Measurements from ENCODE around the gene TSC2. TPM values are rescaled to one million over a fixed set of nuclear protein-coding genes. Genes with fewer than 3 reads are reported as not detected.

TSC2 gene
- total RNA-seq, 3 donors from 2014 or later (not counting 1 experiment from before 2014, with no cell fraction given): 135 to 197 (median 161) TPM

DNA sequence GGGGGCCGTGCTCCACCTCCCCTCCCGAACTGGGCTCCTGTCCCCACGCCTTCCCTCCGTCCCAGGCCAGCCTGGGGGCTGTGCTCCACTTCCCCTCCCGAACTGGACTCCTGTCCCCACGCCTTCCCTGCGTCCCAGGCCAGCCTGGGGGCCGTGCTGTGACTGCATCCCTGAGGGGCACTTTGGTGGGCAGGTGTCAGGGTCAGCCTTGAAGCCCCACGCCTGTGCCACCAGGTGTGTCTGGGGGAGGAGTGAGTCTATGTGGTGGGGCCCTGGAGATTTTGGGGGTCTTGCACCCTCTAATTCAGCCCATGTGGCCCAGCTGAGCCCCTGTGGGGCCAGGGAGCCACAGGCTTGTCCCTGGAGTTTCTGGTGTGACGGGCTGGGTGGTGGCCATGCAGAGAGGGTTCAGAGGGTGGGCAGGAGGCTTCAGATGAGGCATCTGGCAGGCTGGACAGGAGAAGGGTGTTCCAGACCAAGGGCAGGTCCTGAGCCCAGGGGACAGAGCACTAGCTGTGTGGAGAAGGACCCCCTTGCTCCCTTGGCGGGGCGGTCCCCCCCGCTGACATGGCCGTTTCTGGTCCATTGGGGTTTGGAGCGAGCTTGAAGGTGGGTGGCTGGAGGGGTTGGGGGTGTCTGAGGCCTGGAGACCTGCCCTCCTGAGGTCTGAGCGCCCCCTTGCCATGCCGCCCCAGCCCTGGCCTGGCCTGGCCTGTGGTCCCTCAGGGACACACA is 12.9 kb upstream of the TSC2 start:
- DNase-seq (no peak), ATAC-seq (no peak)
- H3K9me3 Mint-ChIP-seq: no peaks in the 10 kb centered on the region
- no peaks in the 10 kb centered on the region for H3K36me3 Mint-ChIP-seq
- no peaks in the 10 kb centered on the region for H3K36me3 ChIP-seq (ENCODE audit: control insufficient read depth, insufficient read depth, low read length)
- H3K27ac Mint-ChIP-seq: no peak overlapping the region
- no peak overlapping the region for H3K27ac ChIP-seq (ENCODE audit: low read length)
- 93% methylated on average over 17 of the region's 17 CpGs for WGBS (ENCODE audit: insufficient coverage)
- peaks cover 6% of the 10 kb centered on the region for H3K4me1 ChIP-seq (ENCODE audit: control insufficient read depth, insufficient read depth, low read length)
- no peaks in the 10 kb centered on the region for H3K27me3 ChIP-seq (ENCODE audit: control insufficient read depth, insufficient read depth, low read length)
- H3K27me3 Mint-ChIP-seq (ENCODE audit: low read depth in 2 of 2): no peaks in the 10 kb centered on the region
- TF ChIP-seq CTCF (IDR thresholded peaks at IDR 0.05): no peak
- intact Hi-C loops (cut with micrococcal nuclease): no loop called here
- no peaks in the 10 kb centered on the region for H3K9me3 ChIP-seq (ENCODE audit: control insufficient read depth, insufficient read depth, low read length)
- no peak overlapping the region for H3K4me3 ChIP-seq (ENCODE audit: low read length)
- H3K4me1 Mint-ChIP-seq: no peaks in the 10 kb centered on the region
- H3K4me3 Mint-ChIP-seq: no peak overlapping the region

DNA sequence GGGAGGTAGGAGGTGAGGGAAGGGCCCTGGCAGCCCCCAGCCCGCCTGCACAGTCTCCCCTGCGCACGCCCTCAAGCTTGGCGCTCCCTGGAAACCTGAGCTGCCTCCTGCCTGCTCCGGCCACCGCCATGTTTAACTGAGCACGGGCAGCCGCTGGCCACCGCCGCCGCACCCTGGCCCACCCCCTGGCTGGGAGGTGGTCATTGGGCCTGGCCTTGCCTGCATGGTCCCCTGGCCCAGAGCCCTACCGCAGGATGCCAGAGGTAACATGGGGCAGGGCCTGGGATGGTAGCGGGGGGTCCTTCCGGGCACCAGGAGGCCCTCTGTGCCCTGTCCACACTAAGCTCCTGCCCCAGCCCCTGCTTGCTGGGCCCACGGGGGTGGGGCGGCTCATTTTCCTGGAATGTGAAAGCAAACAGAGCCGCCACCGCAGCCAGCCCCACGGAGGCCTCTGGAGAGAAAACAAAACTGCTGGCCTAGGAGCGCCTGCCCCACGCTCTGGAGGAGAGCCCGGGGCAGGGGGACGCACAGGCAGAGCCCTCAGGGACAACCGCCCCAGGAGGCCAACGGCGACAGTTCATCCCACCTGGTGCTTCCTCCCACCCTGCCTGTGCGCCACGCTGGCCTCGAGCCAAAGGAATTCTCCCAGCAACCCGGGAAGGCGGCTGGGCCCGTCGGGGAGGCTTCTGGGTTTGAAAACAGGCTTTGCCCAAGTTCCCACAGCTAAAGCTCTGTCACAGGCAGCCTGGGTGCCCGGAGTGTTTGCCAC is 12.2 kb upstream of the TSC2 start:
- peaks cover 6% of the 10 kb centered on the region for H3K4me1 ChIP-seq (ENCODE audit: control insufficient read depth, insufficient read depth, low read length)
- no peak overlapping the region for H3K27ac Mint-ChIP-seq
- intact Hi-C loops (cut with micrococcal nuclease): no loop called here

GRCh38 chr16:2036200-2036966 is 11.4 kb upstream of the TSC2 start:
- H3K4me1 ChIP-seq (ENCODE audit: control insufficient read depth, insufficient read depth, low read length): peaks cover 6% of the 10 kb centered on the region
- H3K36me3 ChIP-seq (ENCODE audit: control insufficient read depth, insufficient read depth, low read length): no peaks in the 10 kb centered on the region
- Mint-ChIP-seq H3K4me1 (no peaks in the 10 kb centered on the region), H3K9me3 (no peaks in the 10 kb centered on the region), H3K36me3 (no peaks in the 10 kb centered on the region), H3K27ac (no peak overlapping the region), H3K27me3 (ENCODE audit: low read depth in 2 of 2) (no peaks in the 10 kb centered on the region), H3K4me3 (no peak overlapping the region)
- no peak overlapping the region for H3K4me3 ChIP-seq (ENCODE audit: low read length)
- ATAC-seq (no peak), DNase-seq (no peak)
- H3K27ac ChIP-seq (ENCODE audit: low read length): no peak overlapping the region
- intact Hi-C loops (cut with micrococcal nuclease): no loop called here
- H3K9me3 ChIP-seq (ENCODE audit: control insufficient read depth, insufficient read depth, low read length): no peaks in the 10 kb centered on the region
- no peaks in the 10 kb centered on the region for H3K27me3 ChIP-seq (ENCODE audit: control insufficient read depth, insufficient read depth, low read length)
- TF ChIP-seq CTCF (IDR thresholded peaks at IDR 0.05): no peak
- WGBS (ENCODE audit: insufficient coverage): 94% methylated on average over 47 of the region's 47 CpGs

More for the DNA sequence above, 12.2 kb upstream of the TSC2 start:
- H3K27ac ChIP-seq (ENCODE audit: low read length): no peak overlapping the region
- ATAC-seq (no peak), DNase-seq (no peak)
- H3K4me3 ChIP-seq (ENCODE audit: low read length): no peak overlapping the region
- no peaks in the 10 kb centered on the region for H3K9me3 ChIP-seq (ENCODE audit: control insufficient read depth, insufficient read depth, low read length)
- no peaks in the 10 kb centered on the region for H3K27me3 ChIP-seq (ENCODE audit: control insufficient read depth, insufficient read depth, low read length)
- Mint-ChIP-seq H3K4me1 (no peaks in the 10 kb centered on the region), H3K4me3 (no peak overlapping the region), H3K9me3 (no peaks in the 10 kb centered on the region), H3K36me3 (no peaks in the 10 kb centered on the region), H3K27me3 (ENCODE audit: low read depth in 2 of 2) (no peaks in the 10 kb centered on the region)
- no peaks in the 10 kb centered on the region for H3K36me3 ChIP-seq (ENCODE audit: control insufficient read depth, insufficient read depth, low read length)
- WGBS (ENCODE audit: insufficient coverage): 94% methylated on average over 34 of the region's 34 CpGs
- no peak for TF ChIP-seq CTCF (IDR thresholded peaks at IDR 0.05)
